ENCODE measurements around the gene GALNT1. TPM values are rescaled to one million over a fixed set of nuclear protein-coding genes. Genes with fewer than 3 reads are reported as not detected.

Gene GALNT1
- total and polyA plus RNA-seq, 11 donors = 9.6 to 69.0 (median 42.7) TPM

DNA sequence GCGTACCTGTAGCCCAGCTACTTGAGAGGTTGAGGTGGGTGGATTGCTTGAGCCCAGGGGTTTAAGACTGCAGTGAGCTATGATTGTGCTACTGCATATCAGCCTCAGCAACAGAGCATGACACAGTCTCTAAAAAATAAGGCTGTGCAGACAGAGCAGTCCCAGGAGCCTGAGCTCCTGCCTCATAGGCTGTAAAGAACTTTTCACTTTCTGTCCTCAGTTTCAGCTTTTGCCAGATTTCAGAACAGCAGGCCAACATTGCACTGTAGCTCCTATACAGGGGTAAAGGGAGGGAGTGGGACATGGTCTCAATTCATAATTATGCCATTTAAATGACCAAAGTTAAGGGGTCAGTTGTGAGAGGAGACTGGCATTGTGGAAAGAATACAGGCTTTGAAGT lies 150.6 kb downstream of the GALNT1 start:
- H3K4me1 ChIP-seq = peaks cover 0 to 28% (median 17%) of the 10 kb centered on the region in 12 donors
- H3K4me3 ChIP-seq = no peak overlapping the region
- intact Hi-C loops (cut with DNase I) = loop anchor here in 1 of 10 donors (10.0 kb wide), 1 partner anchor 147 kb away; the partner anchor contains the start of gene GALNT1
- peak overlapping the region in 9 of 12 donors; percentile 29 to 79 (median 63) for H3K27ac ChIP-seq
- H3K36me3 ChIP-seq = no peaks in the 10 kb centered on the region
- H3K27me3 ChIP-seq = no peaks in the 10 kb centered on the region
- peaks cover 0 to 30% (median 0%) of the 10 kb centered on the region in 12 donors for H3K9me3 ChIP-seq
- DNase-seq (no peak), ATAC-seq (peak in 3 of 4 donors; percentile 44 to 69 (median 48))
- WGBS, 4 donors = 47 to 93% (median 70%) methylated on average over 1 of the region's 1 CpG
- no peak for TF ChIP-seq CTCF (IDR thresholded peaks at IDR 0.05)

GRCh38 chr18:35732636-35733035 lies 151.1 kb downstream of the GALNT1 start:
- ATAC-seq (peak in 3 of 4 donors; percentile 49 to 58 (median 53)), DNase-seq (peak in 1 of 5 donors; percentile 52)
- Histone ChIP-seq H3K27me3 (no peaks in the 10 kb centered on the region), H3K9me3 (peaks cover 0 to 32% (median 0%) of the 10 kb centered on the region in 12 donors), H3K36me3 (no peaks in the 10 kb centered on the region), H3K4me1 (peaks cover 0 to 28% (median 17%) of the 10 kb centered on the region in 12 donors), H3K4me3 (no peak overlapping the region), H3K27ac (peak overlapping the region; percentile 24 to 79 (median 52))
- intact Hi-C loops (cut with DNase I) = loop anchor here in 1 of 10 donors (10.0 kb wide), 1 partner anchor 148 kb away; the partner anchor contains the start of gene GALNT1
- TF ChIP-seq CTCF (IDR thresholded peaks at IDR 0.05) (no peak), POLR2A (IDR thresholded peaks at IDR 0.05) (no peak)
- 57 to 73% (median 63%) methylated on average over 1 of the region's 1 CpG for WGBS, 4 donors

- peak overlapping the region in 10 of 12 donors; percentile 34 to 79 (median 73) for H3K27ac ChIP-seq
- intact Hi-C loops (cut with DNase I) = loop anchor here in 1 of 10 donors (10.0 kb wide), 1 partner anchor 149 kb away; the partner anchor contains the start of gene GALNT1
Measured at GRCh38 chr18:35733408-35733807, 151.9 kb downstream of the GALNT1 start.

More at GRCh38 chr18:35733408-35733807, 151.9 kb downstream of the GALNT1 start:
- Histone ChIP-seq H3K36me3 (no peaks in the 10 kb centered on the region), H3K27me3 (no peaks in the 10 kb centered on the region), H3K4me1 (peaks cover 0 to 28% (median 17%) of the 10 kb centered on the region in 12 donors), H3K9me3 (peaks cover 0 to 32% (median 0%) of the 10 kb centered on the region in 12 donors), H3K4me3 (no peak overlapping the region)
- TF ChIP-seq CTCF (IDR thresholded peaks at IDR 0.05) (no peak), POLR2A (IDR thresholded peaks at IDR 0.05) (no peak)
- WGBS, 4 donors = 60 to 70% (median 62%) methylated on average over 7 of the region's 7 CpGs
- DNase-seq = no peak
- ATAC-seq = peak in 1 of 4 donors; percentile 74
